ENCODE measurements around the gene MAP2K5. TPM values are rescaled to one million over a fixed set of nuclear protein-coding genes. Genes with fewer than 3 reads are reported as not detected.

MAP2K5 gene
- total RNA-seq, 1 donor from 2014 or later = 29.0 TPM

- peaks cover 21% of the 10 kb centered on the region for H3K4me1 Mint-ChIP-seq (ENCODE audit: low read depth, unreplicated experiment)
- TF ChIP-seq CTCF (IDR thresholded peaks at IDR 0.05; ENCODE audit: partially characterized antibody, unreplicated experiment) = no peak
- no peak overlapping the region for H3K27ac Mint-ChIP-seq (ENCODE audit: unreplicated experiment)
Measured at GRCh38 chr15:67841513-67841762, 298.9 kb downstream of the MAP2K5 start.

GRCh38 chr15:67843092-67843501 lies 300.6 kb downstream of the MAP2K5 start:
- Mint-ChIP-seq H3K27ac (ENCODE audit: unreplicated experiment) (no peak overlapping the region), H3K4me3 (ENCODE audit: unreplicated experiment) (no peak overlapping the region), H3K4me1 (ENCODE audit: low read depth, unreplicated experiment) (peaks cover 21% of the 10 kb centered on the region), H3K36me3 (ENCODE audit: unreplicated experiment) (no peaks in the 10 kb centered on the region), H3K27me3 (ENCODE audit: unreplicated experiment) (peaks cover 15% of the 10 kb centered on the region), H3K9me3 (ENCODE audit: unreplicated experiment) (peaks cover 16% of the 10 kb centered on the region)
- no peak for TF ChIP-seq CTCF (IDR thresholded peaks at IDR 0.05; ENCODE audit: partially characterized antibody, unreplicated experiment)
- no peak for DNase-seq

More at GRCh38 chr15:67841513-67841762, 298.9 kb downstream of the MAP2K5 start:
- Mint-ChIP-seq H3K36me3 (ENCODE audit: unreplicated experiment) (no peaks in the 10 kb centered on the region), H3K4me3 (ENCODE audit: unreplicated experiment) (peak overlapping the region; percentile 87), H3K9me3 (ENCODE audit: unreplicated experiment) (peaks cover 16% of the 10 kb centered on the region), H3K27me3 (ENCODE audit: unreplicated experiment) (peaks cover 15% of the 10 kb centered on the region)
- DNase-seq = no peak

GRCh38 chr15:67843571-67844387 lies 301.3 kb downstream of the MAP2K5 start:
- H3K9me3 Mint-ChIP-seq (ENCODE audit: unreplicated experiment) = peaks cover 16% of the 10 kb centered on the region
- TF ChIP-seq CTCF (IDR thresholded peaks at IDR 0.05; ENCODE audit: partially characterized antibody, unreplicated experiment) = no peak
- H3K4me1 Mint-ChIP-seq (ENCODE audit: low read depth, unreplicated experiment) = peaks cover 18% of the 10 kb centered on the region
- H3K27me3 Mint-ChIP-seq (ENCODE audit: unreplicated experiment) = peaks cover 15% of the 10 kb centered on the region
- DNase-seq = no peak
- H3K36me3 Mint-ChIP-seq (ENCODE audit: unreplicated experiment) = no peaks in the 10 kb centered on the region
- H3K4me3 Mint-ChIP-seq (ENCODE audit: unreplicated experiment) = no peak overlapping the region
- no peak overlapping the region for H3K27ac Mint-ChIP-seq (ENCODE audit: unreplicated experiment)

GRCh38 chr15:67845974-67846373 lies 303.5 kb downstream of the MAP2K5 start:
- Mint-ChIP-seq H3K36me3 (ENCODE audit: unreplicated experiment) (no peaks in the 10 kb centered on the region), H3K4me1 (ENCODE audit: low read depth, unreplicated experiment) (peaks cover 11% of the 10 kb centered on the region), H3K9me3 (ENCODE audit: unreplicated experiment) (peaks cover 6% of the 10 kb centered on the region), H3K27ac (ENCODE audit: unreplicated experiment) (no peak overlapping the region), H3K27me3 (ENCODE audit: unreplicated experiment) (peaks cover 6% of the 10 kb centered on the region), H3K4me3 (ENCODE audit: unreplicated experiment) (no peak overlapping the region)
- no peak for TF ChIP-seq CTCF (IDR thresholded peaks at IDR 0.05; ENCODE audit: partially characterized antibody, unreplicated experiment)
- DNase-seq = no peak

- H3K27ac Mint-ChIP-seq (ENCODE audit: unreplicated experiment) = no peak overlapping the region
- no peak for DNase-seq
- no peaks in the 10 kb centered on the region for H3K4me1 Mint-ChIP-seq (ENCODE audit: low read depth, unreplicated experiment)
- H3K9me3 Mint-ChIP-seq (ENCODE audit: unreplicated experiment) = no peaks in the 10 kb centered on the region
- H3K36me3 Mint-ChIP-seq (ENCODE audit: unreplicated experiment) = no peaks in the 10 kb centered on the region
- H3K27me3 Mint-ChIP-seq (ENCODE audit: unreplicated experiment) = no peaks in the 10 kb centered on the region
- TF ChIP-seq CTCF (IDR thresholded peaks at IDR 0.05; ENCODE audit: partially characterized antibody, unreplicated experiment) = no peak
- H3K4me3 Mint-ChIP-seq (ENCODE audit: unreplicated experiment) = no peak overlapping the region
Measured at GRCh38 chr15:67849538-67849937, 307.0 kb downstream of the MAP2K5 start.
